DOHH2 (cell line): ENCODE data around the gene SSNA1.

ENCODE experiments used
- H3F3A ChIP-seq: fragments of 200-600 bp; sonication (generic), shearing (Covaris generic); 2 replicates; pipeline ENCODE4 v1.6.0; 2016; ENCODE audit warnings: antibody characterized with exemption, mild to moderate bottlenecking; ENCODE audit not compliant: control insufficient read depth, insufficient read depth
- H3K27ac ChIP-seq: fragments of 200-600 bp; sonication (generic); 2 replicates; pipeline ENCODE4 v1.5.1; 2014; ENCODE audit warnings: low read depth, mild to moderate bottlenecking, low read length, moderate library complexity
- H3K27me3 ChIP-seq: fragments of 200-600 bp; sonication (generic); 2 replicates; pipeline ENCODE4 v1.6.1; 2014; ENCODE audit warnings: mild to moderate bottlenecking, low read length, mixed read lengths; ENCODE audit not compliant: control insufficient read depth
- H3K36me3 ChIP-seq: fragments of 200-600 bp; sonication (generic); 2 replicates; pipeline ENCODE4 v1.6.1; 2014; ENCODE audit warnings: mild to moderate bottlenecking, low read length, moderate library complexity, mixed read lengths; ENCODE audit not compliant: control insufficient read depth
- H3K4me1 ChIP-seq: fragments of 200-600 bp; sonication (generic); 2 replicates; pipeline ENCODE4 v1.6.1; 2014; ENCODE audit warnings: mild to moderate bottlenecking, low read length, mixed read lengths; ENCODE audit not compliant: control insufficient read depth
- H3K4me2 ChIP-seq: fragments of 200-600 bp; sonication (generic); 2 replicates; pipeline ENCODE4 v1.6.0; 2014; ENCODE audit warnings: mild to moderate bottlenecking, low read length, moderate library complexity
- H3K4me3 ChIP-seq: fragments of 200-600 bp; sonication (generic); 2 replicates; pipeline ENCODE4 v1.5.1; 2014; ENCODE audit warnings: mild to moderate bottlenecking, low read length, mixed read lengths
- H3K79me2 ChIP-seq: fragments of 200-600 bp; sonication (generic); 2 replicates; pipeline ENCODE4 v1.6.1; 2014; ENCODE audit warnings: mild to moderate bottlenecking, low read length, mixed read lengths; ENCODE audit not compliant: control insufficient read depth
- H3K9me2 ChIP-seq: fragments of 200-600 bp; sonication (generic); replicated peaks from 2 replicates; pipeline ENCODE4 v1.6.1; 2014; ENCODE audit warnings: mild to moderate bottlenecking, low read length, mixed read lengths; ENCODE audit not compliant: control insufficient read depth
- H3K9me3 ChIP-seq: fragments of 200-600 bp; sonication (generic); 2 replicates; pipeline ENCODE4 v1.6.1; 2014; ENCODE audit warnings: antibody characterized with exemption, low read length, mixed read lengths; ENCODE audit not compliant: control insufficient read depth, insufficient read depth
- H4K20me1 ChIP-seq: fragments of 200-600 bp; sonication (generic); 2 replicates; pipeline ENCODE4 v1.6.0; 2014; ENCODE audit warnings: low read depth, mild to moderate bottlenecking, antibody characterized with exemption, low read length, moderate library complexity; ENCODE audit not compliant: control insufficient read depth, insufficient read depth
- CTCF ChIP-seq: fragments of 200-600 bp; sonication (generic); IDR thresholded peaks from one replicate; pipeline ENCODE4 v1.5.1; 2014; ENCODE audit warnings: antibody characterized with exemption, mild to moderate bottlenecking, low read depth, low read length; ENCODE audit not compliant: poor library complexity, severe bottlenecking
- EZH2phosphoT487 ChIP-seq: fragments of 200-600 bp; sonication (generic); IDR thresholded peaks from 2 replicates; pipeline ENCODE4 v1.6.1; 2017; ENCODE audit warnings: borderline replicate concordance, mild to moderate bottlenecking, antibody characterized with exemption, low read length, moderate library complexity, mixed read lengths

SSNA1 gene

GRCh38 chr9:137160054-137160425 is 28.4 kb upstream of the SSNA1 start:
- no peaks in the 10 kb centered on the region for H3F3A ChIP-seq
- no peaks in the 10 kb centered on the region; the same call in 1 of the 2 replicates for H4K20me1 ChIP-seq
- H3K4me3 ChIP-seq: no peak overlapping the region
- H3K79me2 ChIP-seq: no peaks in the 10 kb centered on the region
- no peak overlapping the region for H3K4me2 ChIP-seq
- no peaks in the 10 kb centered on the region for H3K9me2 ChIP-seq
- TF ChIP-seq CTCF (no peak), EZH2phosphoT487 (no peak)
- no peaks in the 10 kb centered on the region for H3K9me3 ChIP-seq
- H3K27me3 ChIP-seq: peaks cover 24% of the 10 kb centered on the region
- H3K27ac ChIP-seq: no peak overlapping the region
- peaks cover 37% of the 10 kb centered on the region for H3K4me1 ChIP-seq
- H3K36me3 ChIP-seq: no peaks in the 10 kb centered on the region

- Histone ChIP-seq H3K27me3 (peaks cover 24% of the 10 kb centered on the region), H3K79me2 (no peaks in the 10 kb centered on the region), H3K4me1 (peaks cover 37% of the 10 kb centered on the region), H3K36me3 (no peaks in the 10 kb centered on the region), H3K27ac (no peak overlapping the region), H3K9me3 (no peaks in the 10 kb centered on the region), H3F3A (no peaks in the 10 kb centered on the region), H4K20me1 (no peaks in the 10 kb centered on the region; the same call in 1 of the 2 replicates), H3K4me3 (no peak overlapping the region), H3K9me2 (no peaks in the 10 kb centered on the region), H3K4me2 (no peak overlapping the region)
- TF ChIP-seq CTCF (no peak), EZH2phosphoT487 (no peak)
Observed at GRCh38 chr9:137160716-137161557, 27.5 kb upstream of the SSNA1 start.

GRCh38 chr9:137161558-137162486 is 26.7 kb upstream of the SSNA1 start:
- Histone ChIP-seq H3K27me3 (peaks cover 29% of the 10 kb centered on the region), H3K36me3 (no peaks in the 10 kb centered on the region), H3K27ac (no peak overlapping the region), H3K9me2 (no peaks in the 10 kb centered on the region), H3K4me3 (no peak overlapping the region), H3K79me2 (no peaks in the 10 kb centered on the region), H3F3A (no peaks in the 10 kb centered on the region), H3K9me3 (no peaks in the 10 kb centered on the region), H3K4me2 (no peak overlapping the region), H3K4me1 (peaks cover 34% of the 10 kb centered on the region), H4K20me1 (no peaks in the 10 kb centered on the region; the same call in 1 of the 2 replicates)
- no peak for TF ChIP-seq CTCF
- no peak for TF ChIP-seq EZH2phosphoT487
